AG04449 (cell line): ENCODE data around the gene OTOP1.
A peak's percentile ranks its signal among the peaks of the same experiment; 100 is the strongest.
"Not testable (repeated sequence)": the region's sequence is repeated elsewhere in the genome, so short reads cannot be mapped to it uniquely, and the experiment has no call there.

Experiments used
- CTCF ChIA-PET: fragments of 350-600 bp; formaldehyde crosslinking; extraction: SDS; loops from one replicate; lab custom pipeline; 2021; ENCODE audit warnings: antibody characterized with exemption; lab: Yijun Ruan, JAX
- POLR2A ChIA-PET: fragments of 400-600, 350-600 bp; formaldehyde crosslinking; extraction: SDS; loops from one replicate; lab custom pipeline; 2020; ENCODE audit warnings: antibody characterized with exemption, inconsistent platforms; lab: Yijun Ruan, JAX
- DNase-seq: peaks from one replicate; pipeline ENCODE4 v3.0.0-alpha.2; 2010; ENCODE audit warnings: low read depth, low spot score
- H3K4me3 ChIP-seq: 2 replicates; pipeline ENCODE4 v1.5.1; 2011; ENCODE audit warnings: low read depth, mild to moderate bottlenecking, control low read depth, low read length
- CTCF ChIP-seq: IDR thresholded peaks from one replicate; pipeline ENCODE4 v1.5.1; 2011; ENCODE audit warnings: mild to moderate bottlenecking, moderate library complexity, low read length, control low read depth, inconsistent platforms; ENCODE audit not compliant: insufficient read depth; ENCODE audit errors: missing control alignments

OTOP1 gene

GRCh38 chr4:4268776-4269175 lies 42.0 kb upstream of the OTOP1 start:
- ChIA-PET CTCF (interaction anchor here (1.4 to 2.2 kb wide), 3 partner anchors 10 to 17 kb away, joined by 4 to 8 read pairs (median 7); no protein-coding TSS in a partner anchor), POLR2A (no interaction called here)
- no peak for DNase-seq
- TF ChIP-seq CTCF: no peak
- H3K4me3 ChIP-seq: no peak overlapping the region

GRCh38 chr4:4267981-4268380 lies 41.3 kb upstream of the OTOP1 start:
- CTCF ChIA-PET: interaction anchor here (1.4 to 2.2 kb wide), 3 partner anchors 9 to 16 kb away, joined by 6 to 8 read pairs (median 7); no protein-coding TSS in a partner anchor
- POLR2A ChIA-PET: no interaction called here
- TF ChIP-seq CTCF: no peak
- no peak for DNase-seq
- H3K4me3 ChIP-seq: no peak overlapping the region

- peak; percentile 35 for TF ChIP-seq CTCF
- no peak overlapping the region for H3K4me3 ChIP-seq
- peak; percentile 24 for DNase-seq
- ChIA-PET CTCF (interaction anchor here (0.7 to 4.7 kb wide), 25 partner anchors 8 to 197 kb away, joined by 3 to 80 read pairs (median 5); partner anchors contain the start of gene TMEM128), POLR2A (no interaction called here)
Observed at GRCh38 chr4:4260185-4260751, 33.5 kb upstream of the OTOP1 start.

GRCh38 chr4:4259484-4260100 lies 32.9 kb upstream of the OTOP1 start:
- TF ChIP-seq CTCF: no peak
- no peak for DNase-seq
- no peak overlapping the region for H3K4me3 ChIP-seq
- ChIA-PET CTCF (interaction anchor here (0.7 to 4.7 kb wide), 24 partner anchors 9 to 197 kb away, joined by 3 to 80 read pairs (median 5); partner anchors contain the start of gene TMEM128), POLR2A (no interaction called here)

- CTCF ChIA-PET: interaction anchor here (3.2 to 4.7 kb wide), 2 partner anchors 9 to 78 kb away, joined by 54 to 80 read pairs; partner anchors contain the start of gene TMEM128
- H3K4me3 ChIP-seq, POLR2A ChIA-PET, DNase-seq: not testable (repeated sequence)
Observed at GRCh38 chr4:4257705-4258104, 31.0 kb upstream of the OTOP1 start.

GRCh38 chr4:4256799-4257198 lies 30.1 kb upstream of the OTOP1 start:
- CTCF ChIA-PET: interaction anchor here (0.9 kb wide), 1 partner anchor 169 kb away, joined by 4 read pairs; no protein-coding TSS in a partner anchor
- no peak for TF ChIP-seq CTCF
- no peak for DNase-seq
- POLR2A ChIA-PET: no interaction called here
- H3K4me3 ChIP-seq: no peak overlapping the region
